Renal cortex interstitium (tissue), 11 donors: Measurements from ENCODE around the gene ISL2. TPM values are rescaled to one million over a fixed set of nuclear protein-coding genes. Genes with fewer than 3 reads are reported as not detected.

Source experiments
- DNase-seq, 11 donors: peaks; one replicate each; pipeline ENCODE4 v3.0.0-alpha.2; 2013; ENCODE audit warnings: low read depth in 9 of 11, low spot score in 4 of 11; ENCODE audit errors: extremely low read depth in 1 of 11
- polyA plus RNA-seq, 3 donors: library from polyadenylated mRNA; unstranded; fragments of 120-200 nt; gene quantifications; one replicate each; pipeline ENCODE4 v1.2.1, GENCODE V29; 2013; ENCODE audit not compliant: insufficient read length in 3 of 3

ISL2 gene
- polyA plus RNA-seq, 3 donors: 0.17 TPM; not detected in 2

- no peak for DNase-seq
These were observed 12.5 kb upstream of the ISL2 start for GRCh38 chr15:76324066-76324465.

GRCh38 chr15:76325704-76326103 lies 10.9 kb upstream of the ISL2 start:
- no peak for DNase-seq

- no peak for DNase-seq
These were observed 9.1 kb upstream of the ISL2 start for GRCh38 chr15:76327191-76328105.

- DNase-seq: no peak
These were observed 8.4 kb upstream of the ISL2 start for GRCh38 chr15:76328106-76328696.

- no peak for DNase-seq
These were observed 7.6 kb upstream of the ISL2 start for GRCh38 chr15:76328958-76329357.

GRCh38 chr15:76330080-76330680 lies 6.4 kb upstream of the ISL2 start:
- DNase-seq: peak in 1 of 11 donors; percentile 15

GRCh38 chr15:76332796-76333195 lies 3.8 kb upstream of the ISL2 start:
- DNase-seq: no peak

GRCh38 chr15:76333309-76333708 lies 3.3 kb upstream of the ISL2 start:
- DNase-seq: no peak

GRCh38 chr15:76333720-76334437 lies 2.7 kb upstream of the ISL2 start:
- no peak for DNase-seq

GRCh38 chr15:76334438-76335306 lies 1.9 kb upstream of the ISL2 start:
- no peak for DNase-seq

- DNase-seq: peak in 1 of 11 donors; percentile 42
These were observed 993 bp upstream of the ISL2 start for GRCh38 chr15:76335307-76336253.

GRCh38 chr15:76337059-76337695 lies 604 bp downstream of the ISL2 start:
- DNase-seq: peak in 1 of 11 donors; percentile 42

GRCh38 chr15:76337696-76338485 lies 1.3 kb downstream of the ISL2 start:
- peak in 1 of 11 donors; percentile 22 for DNase-seq

- DNase-seq: peak in 1 of 11 donors; percentile 32
These were observed 2.1 kb downstream of the ISL2 start for GRCh38 chr15:76338486-76339304.
